22Rv1 (cell line): ENCODE measurements around the gene WWC2.

ENCODE experiments used
- ZFX ChIP-seq: fragments of 450-650 bp; IDR thresholded peaks from 2 replicates; pipeline ENCODE4 v1.6.1; 2017; ENCODE audit warnings: antibody characterized with exemption, borderline replicate concordance
- TF ChIP-seq, protein P1 (sequence below): fragments of 450-650 bp; IDR thresholded peaks from 2 replicates; pipeline ENCODE4 v1.5.1; 2017; ENCODE audit warnings: mild to moderate bottlenecking

DNA sequence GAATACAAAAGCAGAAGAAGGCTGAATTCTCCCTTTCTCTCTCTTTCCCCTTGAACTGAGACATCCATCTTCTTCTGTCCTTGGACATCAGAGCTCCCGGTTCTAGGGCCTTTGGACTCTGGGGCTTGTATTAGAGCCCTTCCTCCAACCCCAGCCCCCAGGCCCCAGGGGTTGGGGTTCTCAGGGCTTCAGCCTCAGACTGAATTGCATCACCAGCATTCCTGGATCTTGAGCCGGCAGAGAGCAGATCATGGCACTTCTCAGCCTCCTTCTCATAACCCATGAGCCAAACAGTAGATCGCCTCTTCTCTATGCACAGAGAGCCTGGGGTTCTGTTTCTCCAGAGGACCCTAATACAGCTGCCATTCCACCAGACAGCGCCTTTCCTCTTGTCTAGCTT, 248.5 kb downstream of the WWC2 start:
- TF ChIP-seq, protein P1, sequence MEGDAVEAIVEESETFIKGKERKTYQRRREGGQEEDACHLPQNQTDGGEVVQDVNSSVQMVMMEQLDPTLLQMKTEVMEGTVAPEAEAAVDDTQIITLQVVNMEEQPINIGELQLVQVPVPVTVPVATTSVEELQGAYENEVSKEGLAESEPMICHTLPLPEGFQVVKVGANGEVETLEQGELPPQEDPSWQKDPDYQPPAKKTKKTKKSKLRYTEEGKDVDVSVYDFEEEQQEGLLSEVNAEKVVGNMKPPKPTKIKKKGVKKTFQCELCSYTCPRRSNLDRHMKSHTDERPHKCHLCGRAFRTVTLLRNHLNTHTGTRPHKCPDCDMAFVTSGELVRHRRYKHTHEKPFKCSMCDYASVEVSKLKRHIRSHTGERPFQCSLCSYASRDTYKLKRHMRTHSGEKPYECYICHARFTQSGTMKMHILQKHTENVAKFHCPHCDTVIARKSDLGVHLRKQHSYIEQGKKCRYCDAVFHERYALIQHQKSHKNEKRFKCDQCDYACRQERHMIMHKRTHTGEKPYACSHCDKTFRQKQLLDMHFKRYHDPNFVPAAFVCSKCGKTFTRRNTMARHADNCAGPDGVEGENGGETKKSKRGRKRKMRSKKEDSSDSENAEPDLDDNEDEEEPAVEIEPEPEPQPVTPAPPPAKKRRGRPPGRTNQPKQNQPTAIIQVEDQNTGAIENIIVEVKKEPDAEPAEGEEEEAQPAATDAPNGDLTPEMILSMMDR, result no peak
- no peak for TF ChIP-seq ZFX
